Mesothelial cell of epicardium (in vitro differentiated cells): ENCODE data around the gene PTAR1. TPM values are rescaled to one million over a fixed set of nuclear protein-coding genes. Genes with fewer than 3 reads are reported as not detected.
A peak's percentile ranks its signal among the peaks of the same experiment; 100 is the strongest.

Source experiments
- DNase-seq, 2 experiments: peaks; one replicate each; pipeline ENCODE4 v3.0.0; 2021; ENCODE audit warnings: low spot score in 2 of 2; ENCODE audit not compliant: unreplicated experiment in 2 of 2
- H3K27ac Mint-ChIP-seq: 2 replicates; pipeline ENCODE4 v1.8.0; 2021; ENCODE audit warnings: mixed read lengths
- H3K27me3 Mint-ChIP-seq: 2 replicates; pipeline ENCODE4 v1.8.0; 2021; ENCODE audit warnings: low read depth, mixed read lengths
- H3K36me3 Mint-ChIP-seq: 2 replicates; pipeline ENCODE4 v1.8.0; 2021; ENCODE audit warnings: mixed read lengths
- H3K4me1 Mint-ChIP-seq: 2 replicates; pipeline ENCODE4 v1.8.0; 2021; ENCODE audit warnings: mixed read lengths
- H3K4me3 Mint-ChIP-seq: 2 replicates; pipeline ENCODE4 v1.8.0; 2021; ENCODE audit warnings: mild to moderate bottlenecking, moderate library complexity, mixed read lengths
- H3K9me3 Mint-ChIP-seq: 2 replicates; pipeline ENCODE4 v1.8.0; 2021; ENCODE audit warnings: mixed read lengths
- total RNA-seq: library from RNA; stranded (reverse); gene quantifications from 3 replicates; pipeline ENCODE4 v1.2.1, GENCODE V29; 2021
- TF ChIP-seq, protein P1 (sequence below): fragments of 200-600 bp; sonication (generic); IDR thresholded peaks from one replicate; pipeline ENCODE4 v1.5.0; 2021; ENCODE audit warnings: antibody characterized with exemption; ENCODE audit not compliant: unreplicated experiment

Gene PTAR1
- total RNA-seq, 1 donor from 2014 or later: 59.7 TPM

DNA sequence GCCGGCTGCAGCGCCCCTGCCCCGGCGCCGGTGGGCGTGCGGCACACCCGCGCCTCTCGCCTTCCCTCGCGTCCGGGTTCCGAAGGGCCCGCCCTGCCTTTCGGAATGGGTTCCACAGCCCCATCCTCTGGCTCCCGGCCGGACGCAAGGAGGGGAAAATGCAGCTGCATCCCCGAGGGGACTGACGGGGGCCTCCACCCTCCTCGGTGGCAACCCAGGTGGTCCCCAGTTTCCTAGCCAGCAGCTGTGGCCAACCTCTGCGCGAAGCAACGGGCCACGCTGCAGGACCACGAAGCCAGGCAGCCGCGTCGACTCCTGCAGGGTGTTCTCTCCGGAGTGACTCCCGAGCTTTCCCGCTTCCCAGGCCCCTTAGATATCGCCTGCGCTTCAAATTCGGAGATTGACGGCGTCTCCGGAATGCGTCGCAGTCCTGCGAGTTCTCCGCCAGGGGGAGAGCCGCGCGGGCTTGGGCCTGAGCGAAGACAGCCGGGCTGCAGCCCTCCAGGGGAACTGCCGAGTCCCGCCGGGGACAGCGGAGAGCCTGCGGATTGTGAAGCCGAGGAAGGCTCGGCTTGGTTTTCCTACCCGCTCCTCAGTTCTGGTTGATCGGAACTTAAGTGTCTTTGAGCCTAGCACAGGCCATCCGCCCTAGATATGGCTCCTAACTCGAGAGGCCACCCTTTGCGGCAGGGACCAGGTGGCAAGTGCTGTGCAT lies 87.1 kb downstream of the PTAR1 start:
- DNase-seq: peak; percentile 80 to 91
- no peaks in the 10 kb centered on the region for H3K9me3 Mint-ChIP-seq
- H3K27ac Mint-ChIP-seq: peak overlapping the region; percentile 71
- no peaks in the 10 kb centered on the region for H3K27me3 Mint-ChIP-seq
- peaks cover 40% of the 10 kb centered on the region for H3K4me1 Mint-ChIP-seq
- TF ChIP-seq, protein P1, sequence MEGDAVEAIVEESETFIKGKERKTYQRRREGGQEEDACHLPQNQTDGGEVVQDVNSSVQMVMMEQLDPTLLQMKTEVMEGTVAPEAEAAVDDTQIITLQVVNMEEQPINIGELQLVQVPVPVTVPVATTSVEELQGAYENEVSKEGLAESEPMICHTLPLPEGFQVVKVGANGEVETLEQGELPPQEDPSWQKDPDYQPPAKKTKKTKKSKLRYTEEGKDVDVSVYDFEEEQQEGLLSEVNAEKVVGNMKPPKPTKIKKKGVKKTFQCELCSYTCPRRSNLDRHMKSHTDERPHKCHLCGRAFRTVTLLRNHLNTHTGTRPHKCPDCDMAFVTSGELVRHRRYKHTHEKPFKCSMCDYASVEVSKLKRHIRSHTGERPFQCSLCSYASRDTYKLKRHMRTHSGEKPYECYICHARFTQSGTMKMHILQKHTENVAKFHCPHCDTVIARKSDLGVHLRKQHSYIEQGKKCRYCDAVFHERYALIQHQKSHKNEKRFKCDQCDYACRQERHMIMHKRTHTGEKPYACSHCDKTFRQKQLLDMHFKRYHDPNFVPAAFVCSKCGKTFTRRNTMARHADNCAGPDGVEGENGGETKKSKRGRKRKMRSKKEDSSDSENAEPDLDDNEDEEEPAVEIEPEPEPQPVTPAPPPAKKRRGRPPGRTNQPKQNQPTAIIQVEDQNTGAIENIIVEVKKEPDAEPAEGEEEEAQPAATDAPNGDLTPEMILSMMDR: peak; percentile 89
- H3K36me3 Mint-ChIP-seq: no peaks in the 10 kb centered on the region
- peak overlapping the region; percentile 77 for H3K4me3 Mint-ChIP-seq

DNA sequence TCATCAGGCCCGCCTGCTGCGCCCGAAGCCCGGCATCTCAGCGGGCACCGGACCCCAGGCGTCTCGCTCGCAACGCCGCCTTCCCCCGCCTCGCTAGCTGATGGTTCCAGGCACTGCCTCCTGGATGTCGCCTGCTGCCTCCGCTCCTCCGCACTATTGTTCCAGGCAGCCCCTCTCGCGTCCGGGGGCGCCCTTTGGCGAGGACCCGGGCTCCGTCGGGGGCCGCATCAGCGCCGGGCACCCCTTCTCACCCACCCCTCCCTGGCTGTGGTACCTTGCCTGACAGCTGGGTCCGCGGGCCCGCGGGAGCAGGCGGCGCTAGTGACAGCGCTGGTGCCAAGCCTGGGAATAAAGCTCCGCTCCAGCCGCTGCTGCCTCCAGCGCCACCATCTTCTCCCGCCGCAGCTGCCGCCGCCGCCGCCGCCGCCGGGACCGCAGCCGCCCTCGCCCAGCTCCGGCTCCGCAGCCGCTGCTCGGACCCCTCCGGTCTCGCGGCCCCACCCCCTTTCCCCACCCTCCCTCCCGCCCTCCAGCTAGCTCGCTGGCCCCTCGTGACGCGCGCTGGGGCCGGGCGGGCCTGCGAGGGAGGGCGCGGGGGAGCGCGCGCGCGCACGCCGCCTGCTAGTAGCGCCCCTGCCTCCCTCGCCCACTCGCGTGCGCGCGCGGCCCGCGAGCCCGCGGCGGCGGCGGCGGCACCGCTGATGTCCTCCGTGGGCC lies 87.8 kb downstream of the PTAR1 start, which contains the start of gene APBA1:
TSS of gene APBA1 (minus strand) at position 493 of the 717 bp plus-strand sequence.
- TF ChIP-seq, protein P1: no peak
- H3K9me3 Mint-ChIP-seq: no peaks in the 10 kb centered on the region
- peak within 1 kb of the TSS; percentile 77 for H3K4me3 Mint-ChIP-seq
- peak; percentile 48 to 64 for DNase-seq
- peaks cover 40% of the 10 kb centered on the region for H3K4me1 Mint-ChIP-seq
- peak within 1 kb of the TSS; percentile 71 for H3K27ac Mint-ChIP-seq
- H3K27me3 Mint-ChIP-seq: no peaks in the 10 kb centered on the region
- H3K36me3 Mint-ChIP-seq: no peaks in the 10 kb centered on the region

DNA sequence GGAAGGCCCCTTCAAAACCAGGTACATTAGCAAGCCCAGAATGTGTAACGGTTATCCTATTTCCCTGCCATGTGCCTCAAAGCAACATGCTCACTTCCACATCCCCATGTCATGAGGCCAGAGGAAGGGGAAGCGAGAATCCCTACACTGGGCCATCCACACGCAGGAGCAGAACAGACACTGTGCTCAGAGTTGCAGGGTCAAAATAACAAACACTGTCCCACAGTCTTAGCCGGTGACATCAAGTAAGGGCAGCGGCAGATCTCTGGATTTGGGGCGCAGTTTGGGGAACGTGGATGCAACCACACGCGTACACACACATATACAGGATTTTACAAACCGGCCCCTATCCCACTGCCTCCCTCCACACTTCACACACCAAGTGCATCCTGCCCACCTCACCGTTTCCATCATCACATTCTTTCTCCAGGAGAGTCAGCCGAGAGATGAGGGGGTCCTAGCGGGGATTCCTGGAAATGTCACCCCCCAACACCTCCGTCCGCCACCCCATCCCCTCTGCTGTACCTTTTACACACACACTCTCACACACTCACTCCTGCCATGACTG lies 88.4 kb downstream of the PTAR1 start:
- H3K9me3 Mint-ChIP-seq: no peaks in the 10 kb centered on the region
- TF ChIP-seq, protein P1: no peak
- no peak for DNase-seq
- H3K4me1 Mint-ChIP-seq: peaks cover 40% of the 10 kb centered on the region
- no peaks in the 10 kb centered on the region for H3K27me3 Mint-ChIP-seq
- no peaks in the 10 kb centered on the region for H3K36me3 Mint-ChIP-seq
- peak overlapping the region; percentile 10 for H3K27ac Mint-ChIP-seq
- H3K4me3 Mint-ChIP-seq: peak overlapping the region; percentile 70

- H3K4me3 Mint-ChIP-seq: no peak overlapping the region
- peaks cover 15% of the 10 kb centered on the region for H3K4me1 Mint-ChIP-seq
- no peak overlapping the region for H3K27ac Mint-ChIP-seq
- H3K27me3 Mint-ChIP-seq: peaks cover 22% of the 10 kb centered on the region
- no peaks in the 10 kb centered on the region for H3K9me3 Mint-ChIP-seq
- no peaks in the 10 kb centered on the region for H3K36me3 Mint-ChIP-seq
- no peak for DNase-seq
- TF ChIP-seq, protein P1: no peak
These were observed 92.5 kb downstream of the PTAR1 start for GRCh38 chr9:69667306-69667705.

DNA sequence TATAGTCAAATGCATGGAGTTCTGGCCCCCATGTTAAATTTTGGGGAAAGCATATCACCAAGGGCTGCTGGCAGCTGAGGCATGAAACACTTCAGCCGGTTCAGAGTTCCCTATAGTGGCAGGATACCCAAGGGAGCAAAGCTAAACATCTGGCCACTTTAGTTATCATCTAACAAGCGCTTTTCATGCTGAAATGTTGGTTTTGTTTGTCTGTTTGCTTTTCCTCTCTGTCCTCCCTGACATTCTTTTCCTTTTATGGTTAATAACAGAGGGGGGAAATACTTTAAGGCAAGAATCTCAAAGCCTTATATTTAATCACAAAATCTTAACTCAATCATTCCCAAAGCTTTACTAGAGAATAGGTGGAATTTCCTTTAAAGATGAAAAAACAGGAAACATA lies 99.5 kb downstream of the PTAR1 start:
- no peaks in the 10 kb centered on the region for H3K9me3 Mint-ChIP-seq
- TF ChIP-seq, protein P1: no peak
- peaks cover 13% of the 10 kb centered on the region for H3K4me1 Mint-ChIP-seq
- H3K36me3 Mint-ChIP-seq: no peaks in the 10 kb centered on the region
- peaks cover 33% of the 10 kb centered on the region for H3K27me3 Mint-ChIP-seq
- no peak overlapping the region for H3K4me3 Mint-ChIP-seq
- DNase-seq: no peak
- no peak overlapping the region for H3K27ac Mint-ChIP-seq

Other genes with a start within 250 kb of the PTAR1 start
- 17.5 to 20.9 TPM (median 18.4 TPM) in 3 replicates for gene APBA1, start 87.6 kb downstream of the PTAR1 start, total RNA-seq
- gene CFAP95, start 60.8 kb upstream of the PTAR1 start, total RNA-seq: not detected in 3 replicates